Fibroblast of peridontal ligament (primary cell): Measurements from ENCODE around the gene PDE11A.

Source experiments
- DNase-seq: peaks from one replicate; pipeline ENCODE4 v3.0.0-alpha.2; 2010; ENCODE audit errors: extremely low read depth

The PDE11A gene

GRCh38 chr2:177817300-177817699 lies 255.3 kb downstream of the PDE11A start:
- no peak for DNase-seq

- no peak for DNase-seq
Measured at GRCh38 chr2:177816766-177817165, 255.8 kb downstream of the PDE11A start.

- DNase-seq, result no peak
Measured at GRCh38 chr2:177812713-177813396, 259.7 kb downstream of the PDE11A start.

- DNase-seq, result no peak
Measured at GRCh38 chr2:177810906-177811305, 261.7 kb downstream of the PDE11A start.

- no peak for DNase-seq
Measured at GRCh38 chr2:177808984-177809809, 263.4 kb downstream of the PDE11A start.

- peak; percentile 54 for DNase-seq
Measured at GRCh38 chr2:177806025-177806424, 266.6 kb downstream of the PDE11A start.

GRCh38 chr2:177799531-177799930 lies 273.0 kb downstream of the PDE11A start:
- DNase-seq, result peak; percentile 14

GRCh38 chr2:177797808-177798207 lies 274.8 kb downstream of the PDE11A start:
- no peak for DNase-seq

GRCh38 chr2:177796654-177797415 lies 275.7 kb downstream of the PDE11A start:
- DNase-seq, result no peak

- DNase-seq, result no peak
Measured at GRCh38 chr2:177796011-177796410, 276.6 kb downstream of the PDE11A start.

GRCh38 chr2:177785143-177785542 lies 287.4 kb downstream of the PDE11A start:
- peak; percentile 81 for DNase-seq

- DNase-seq, result no peak
Measured at GRCh38 chr2:177784745-177785067, 287.9 kb downstream of the PDE11A start.

- DNase-seq, result peak; percentile 88
Measured at GRCh38 chr2:177783835-177784744, 288.5 kb downstream of the PDE11A start.

GRCh38 chr2:177783091-177783490 lies 289.5 kb downstream of the PDE11A start:
- DNase-seq, result no peak

GRCh38 chr2:177782613-177783012 lies 290.0 kb downstream of the PDE11A start:
- no peak for DNase-seq

- no peak for DNase-seq
Measured at GRCh38 chr2:177778472-177778871, 294.1 kb downstream of the PDE11A start.

GRCh38 chr2:177772529-177772928 lies 300.0 kb downstream of the PDE11A start:
- peak; percentile 62 for DNase-seq

- DNase-seq, result no peak
Measured at GRCh38 chr2:177771191-177771590, 301.4 kb downstream of the PDE11A start.

GRCh38 chr2:177767768-177768167 lies 304.8 kb downstream of the PDE11A start:
- no peak for DNase-seq

GRCh38 chr2:177765698-177766097 lies 306.9 kb downstream of the PDE11A start:
- DNase-seq, result no peak

GRCh38 chr2:177763531-177764265 lies 308.9 kb downstream of the PDE11A start:
- peak; percentile 66 for DNase-seq
